Natural killer cell treated with Interleukin-12 subunit alpha and Interleukin-12 subunit beta and Interleukin-15 and Interleukin-18, amount 100 ng/mL, for 72 hours (primary cell): Measurements from ENCODE around the gene C18orf63. TPM values are rescaled to one million over a fixed set of nuclear protein-coding genes. Genes with fewer than 3 reads are reported as not detected.
A peak's percentile ranks its signal among the peaks of the same experiment; 100 is the strongest.

Experiments used
- ATAC-seq, 2 donors: fragments of 150-1000 bp; cut with Tn5 transposase in 1 of 2; sonication (Bioruptor Pico), chemical (Tn5 transposase) in 1 of 2; 2 replicates each; pipeline ENCODE4 v1.10.0; 2021
- DNase-seq: peaks from one replicate; pipeline ENCODE4 v3.0.0; 2022; ENCODE audit warnings: low spot score
- H3K27ac Mint-ChIP-seq, 2 donors: 1 replicate in 1 of 2; 2 replicates in 1 of 2; pipeline ENCODE4 v1.8.0; 2022; ENCODE audit warnings: mixed read lengths in 2 of 2, mild to moderate bottlenecking in 1 of 2, moderate library complexity in 1 of 2
- H3K27me3 Mint-ChIP-seq, 2 donors: 1 replicate in 1 of 2; 2 replicates in 1 of 2; pipeline ENCODE4 v1.8.0; 2022; ENCODE audit warnings: mixed read lengths in 2 of 2
- H3K36me3 Mint-ChIP-seq: one replicate; pipeline ENCODE4 v1.8.0; 2022; ENCODE audit warnings: mixed read lengths
- H3K4me1 Mint-ChIP-seq, 2 donors: 1 replicate in 1 of 2; 2 replicates in 1 of 2; pipeline ENCODE4 v1.8.0; 2022; ENCODE audit warnings: low read depth in 2 of 2, mixed read lengths in 2 of 2, mild to moderate bottlenecking in 1 of 2
- H3K4me3 Mint-ChIP-seq: one replicate; pipeline ENCODE4 v1.8.0; 2022; ENCODE audit warnings: mixed read lengths
- H3K9me3 Mint-ChIP-seq: 2 replicates; pipeline ENCODE4 v1.8.0; 2022; ENCODE audit warnings: mixed read lengths
- total RNA-seq, 2 donors: library from RNA; stranded (reverse); gene quantifications; one replicate each; pipeline ENCODE4 v1.2.3, GENCODE V29; 2022

The C18orf63 gene
- total RNA-seq, 2 donors from 2014 or later, result not detected

DNA sequence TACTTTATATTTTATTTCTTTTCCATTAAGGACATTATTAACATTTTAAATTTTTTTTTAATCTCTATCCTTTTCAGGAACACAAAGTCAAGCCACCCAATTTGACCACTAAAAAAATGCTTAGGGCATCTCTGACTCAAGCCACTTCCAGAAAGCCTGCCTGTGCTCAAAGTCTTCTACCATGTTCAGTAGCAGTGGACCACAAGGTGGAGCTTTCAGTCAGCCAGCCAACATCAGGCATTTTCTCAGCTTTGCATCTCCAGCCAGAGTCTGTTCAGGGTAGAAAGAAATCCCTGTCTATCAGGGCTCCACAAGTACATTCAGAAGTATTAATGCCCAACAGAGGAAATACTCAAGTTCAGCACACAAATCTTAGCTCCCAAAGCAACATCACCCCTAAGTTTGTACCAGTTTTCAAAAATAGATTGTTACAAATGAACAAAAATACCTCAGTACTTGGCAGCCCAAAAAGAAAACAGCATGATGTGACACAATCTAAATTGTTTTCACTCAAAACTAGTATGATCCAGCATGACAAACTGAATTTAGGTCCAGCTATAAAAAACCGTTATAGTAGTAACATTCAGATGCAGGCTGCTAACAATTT lies 37.6 kb downstream of the C18orf63 start:
- H3K36me3 Mint-ChIP-seq, result no peaks in the 10 kb centered on the region
- H3K27me3 Mint-ChIP-seq, result peaks cover 7 to 8% of the 10 kb centered on the region in 2 donors
- ATAC-seq, result no peak
- no peak overlapping the region for H3K4me3 Mint-ChIP-seq
- no peak overlapping the region for H3K27ac Mint-ChIP-seq
- DNase-seq, result no peak
- H3K4me1 Mint-ChIP-seq, result peaks cover 0 to 4% of the 10 kb centered on the region in 2 donors
- no peaks in the 10 kb centered on the region for H3K9me3 Mint-ChIP-seq

DNA sequence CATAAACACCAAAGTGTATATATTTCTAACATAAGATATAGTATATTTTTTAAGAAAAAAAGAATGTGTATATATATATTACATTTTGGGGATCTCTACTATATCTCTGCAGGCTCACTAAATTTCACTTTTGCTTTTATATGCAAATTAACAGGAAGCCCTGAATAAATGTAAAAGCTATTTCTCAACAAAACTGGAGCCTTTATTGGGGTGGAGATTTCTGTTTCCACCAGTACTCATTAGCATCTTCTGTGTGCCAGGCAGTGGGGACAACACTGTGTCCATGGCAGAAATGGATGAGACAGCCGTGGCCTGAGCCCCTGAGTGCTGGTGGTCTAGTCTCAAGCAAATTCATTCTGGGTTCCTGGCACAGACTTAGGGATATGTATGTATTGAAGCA lies 41.3 kb downstream of the C18orf63 start:
- Mint-ChIP-seq H3K27ac (no peak overlapping the region), H3K27me3 (peaks cover 8 to 19% of the 10 kb centered on the region in 2 donors), H3K9me3 (no peaks in the 10 kb centered on the region), H3K4me3 (no peak overlapping the region), H3K36me3 (no peaks in the 10 kb centered on the region), H3K4me1 (peaks cover 0 to 4% of the 10 kb centered on the region in 2 donors)
- DNase-seq, result no peak
- peak in 1 of 2 donors; percentile 43 for ATAC-seq

DNA sequence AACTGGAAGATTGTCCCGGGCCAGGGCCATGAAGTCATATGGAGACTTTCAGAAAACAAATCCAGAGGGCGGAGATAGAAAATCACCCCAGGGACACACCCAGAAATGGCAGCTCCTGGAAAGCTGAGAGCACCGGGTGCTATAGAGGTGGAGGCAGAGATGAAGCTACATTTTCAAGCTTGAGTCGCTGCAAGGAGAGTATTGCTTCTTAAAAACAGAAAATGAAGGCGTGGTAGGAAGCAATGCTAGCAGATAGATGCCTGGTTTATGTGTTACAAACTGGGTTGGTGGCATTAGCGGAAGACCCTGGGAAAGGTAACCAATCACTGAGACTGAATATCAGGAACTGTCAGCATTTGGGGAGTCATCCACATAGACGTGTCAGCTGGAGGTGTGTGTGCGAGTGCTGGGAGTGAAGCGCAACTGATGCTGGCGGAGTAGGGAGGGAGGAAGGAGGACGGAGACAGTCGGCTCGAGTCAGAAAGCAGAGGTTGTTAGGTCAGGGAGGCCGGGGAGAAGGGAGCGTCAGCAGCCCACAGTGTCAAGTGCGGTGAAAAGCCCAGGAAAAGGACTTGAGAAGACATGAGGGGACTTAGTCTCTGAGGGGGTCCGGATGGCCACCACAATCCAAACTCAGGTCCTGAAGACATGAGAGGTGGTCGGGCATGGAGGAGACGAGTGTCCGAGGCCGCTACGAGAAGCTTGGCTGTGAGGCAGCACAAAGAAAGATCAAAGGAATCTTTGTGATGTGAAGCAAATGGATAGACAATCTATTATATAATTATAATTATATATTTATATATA lies 45.4 kb downstream of the C18orf63 start:
- H3K27ac Mint-ChIP-seq, result no peak overlapping the region
- ATAC-seq (no peak), DNase-seq (no peak)
- no peaks in the 10 kb centered on the region for H3K9me3 Mint-ChIP-seq
- peak overlapping the region; percentile 23 for H3K4me3 Mint-ChIP-seq
- H3K27me3 Mint-ChIP-seq, result peaks cover 5 to 15% of the 10 kb centered on the region in 2 donors
- no peaks in the 10 kb centered on the region for H3K36me3 Mint-ChIP-seq
- peaks cover 0 to 4% of the 10 kb centered on the region in 2 donors for H3K4me1 Mint-ChIP-seq

DNA sequence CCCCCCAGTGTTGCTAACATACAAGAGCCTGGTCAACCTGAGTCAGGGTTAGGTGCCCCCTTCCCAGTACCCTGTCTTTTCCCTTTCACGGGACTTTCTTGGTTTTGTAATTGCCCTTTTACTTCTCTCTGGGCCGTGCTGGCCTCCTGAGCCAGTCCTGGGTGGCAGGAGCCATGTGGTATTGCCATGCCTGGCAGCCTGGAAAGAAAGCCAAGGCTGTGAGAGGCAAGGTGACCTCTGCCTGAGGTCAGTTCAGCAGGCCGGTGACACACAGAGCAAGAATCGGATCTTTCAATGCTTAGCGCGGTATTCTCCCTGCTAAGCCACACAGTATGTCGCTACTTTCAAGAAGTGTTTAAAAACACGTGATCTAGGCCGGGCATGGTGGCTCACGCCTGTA lies 52.3 kb downstream of the C18orf63 start:
- H3K27me3 Mint-ChIP-seq, result peaks cover 16 to 27% of the 10 kb centered on the region in 2 donors

DNA sequence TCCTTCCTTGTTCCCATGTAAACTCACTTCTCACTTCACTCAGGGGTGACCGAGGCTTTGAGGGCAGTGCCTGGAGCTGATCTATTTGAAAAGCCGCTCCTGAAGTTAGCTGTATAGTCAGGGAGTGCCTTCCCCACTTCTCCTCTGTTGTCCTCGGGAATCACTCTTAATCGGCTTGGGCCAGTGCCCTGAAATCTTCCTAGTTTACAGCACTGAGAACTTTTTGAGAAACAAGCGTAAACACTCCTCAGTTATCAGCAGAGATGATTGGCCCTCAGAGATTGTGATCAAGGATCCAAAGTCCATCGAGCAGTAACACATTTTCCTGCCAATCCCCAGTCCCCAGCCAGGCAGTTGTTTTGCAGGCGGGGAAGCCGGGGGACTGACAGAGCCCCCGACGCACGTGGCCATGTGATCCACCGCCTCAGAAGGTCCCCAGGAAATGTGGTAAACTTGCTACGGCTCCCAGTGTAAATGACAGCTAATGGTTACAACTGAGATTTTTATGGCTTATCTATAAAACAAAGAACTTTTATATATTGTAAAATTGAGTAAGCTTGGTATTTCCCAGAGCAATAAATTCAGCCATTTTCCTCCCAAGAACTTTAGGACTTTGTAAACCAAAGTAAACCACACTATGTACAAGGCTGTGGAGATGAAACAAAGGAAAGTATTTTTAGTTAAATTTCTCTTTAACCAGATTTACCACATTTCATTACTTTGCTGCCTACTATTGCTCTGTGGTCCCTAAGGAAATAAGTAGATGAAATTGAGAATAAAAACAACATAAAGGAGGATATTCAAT lies 53.5 kb downstream of the C18orf63 start:
- no peak overlapping the region for H3K4me3 Mint-ChIP-seq
- ATAC-seq, result no peak
- H3K36me3 Mint-ChIP-seq, result no peaks in the 10 kb centered on the region
- H3K27ac Mint-ChIP-seq, result no peak overlapping the region
- no peaks in the 10 kb centered on the region for H3K9me3 Mint-ChIP-seq
- peaks cover 16 to 27% of the 10 kb centered on the region in 2 donors for H3K27me3 Mint-ChIP-seq
- DNase-seq, result no peak
- peaks cover 0 to 7% of the 10 kb centered on the region in 2 donors for H3K4me1 Mint-ChIP-seq

More for the DNA sequence above, 52.3 kb downstream of the C18orf63 start:
- DNase-seq, result no peak
- Mint-ChIP-seq H3K27ac (no peak overlapping the region), H3K4me3 (no peak overlapping the region), H3K4me1 (peaks cover 0 to 7% of the 10 kb centered on the region in 2 donors), H3K9me3 (no peaks in the 10 kb centered on the region), H3K36me3 (no peaks in the 10 kb centered on the region)
- peak in 1 of 2 donors; percentile 24 for ATAC-seq

DNA sequence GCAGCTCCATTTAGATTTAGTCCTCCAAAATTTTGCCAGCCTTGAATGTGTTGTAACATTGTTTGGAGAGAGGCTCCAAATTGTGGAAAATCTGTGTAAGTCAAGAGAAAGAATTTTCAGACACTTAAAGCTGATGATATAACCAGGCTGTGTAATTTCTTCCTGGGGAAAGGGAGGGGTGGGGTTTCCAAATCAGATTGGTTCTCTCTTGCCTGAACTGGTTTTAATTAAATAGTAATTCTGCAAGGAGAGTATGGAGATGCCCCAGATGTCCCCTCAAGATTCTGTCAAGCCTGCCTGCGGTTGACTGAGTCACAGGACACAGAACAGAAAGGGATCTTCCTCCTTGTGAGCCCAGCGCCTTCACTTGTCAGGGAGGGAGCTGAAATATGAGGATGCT lies 54.5 kb downstream of the C18orf63 start:
- DNase-seq, result no peak
- Mint-ChIP-seq H3K9me3 (no peaks in the 10 kb centered on the region), H3K4me3 (no peak overlapping the region), H3K27ac (no peak overlapping the region), H3K36me3 (no peaks in the 10 kb centered on the region), H3K27me3 (peaks cover 16 to 27% of the 10 kb centered on the region in 2 donors), H3K4me1 (peaks cover 0 to 7% of the 10 kb centered on the region in 2 donors)
- ATAC-seq, result no peak

DNA sequence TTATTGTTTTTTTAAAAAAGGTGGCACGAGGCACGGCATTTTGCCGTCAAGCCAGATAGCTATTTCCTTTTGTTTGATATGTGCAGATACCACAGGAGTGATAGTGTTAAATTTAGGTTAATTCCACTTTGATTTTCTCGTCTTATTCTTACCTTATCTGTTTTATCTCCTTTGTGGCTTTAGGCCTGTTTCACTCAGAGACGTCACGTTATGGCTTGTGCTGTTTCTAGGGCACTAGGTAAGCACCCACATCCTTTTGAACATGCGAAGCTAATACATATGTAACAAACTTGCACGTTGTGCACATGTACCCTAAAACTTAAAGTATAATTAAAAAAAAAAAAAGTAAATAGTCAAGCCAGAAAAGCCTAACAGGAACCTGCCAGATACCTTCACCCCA lies 57.8 kb downstream of the C18orf63 start:
- no peak overlapping the region for H3K27ac Mint-ChIP-seq
- no peaks in the 10 kb centered on the region for H3K9me3 Mint-ChIP-seq
- no peaks in the 10 kb centered on the region for H3K36me3 Mint-ChIP-seq
- no peak overlapping the region for H3K4me3 Mint-ChIP-seq
- peaks cover 0 to 7% of the 10 kb centered on the region in 2 donors for H3K4me1 Mint-ChIP-seq
- DNase-seq (no peak), ATAC-seq (no peak)
- peaks cover 14 to 27% of the 10 kb centered on the region in 2 donors for H3K27me3 Mint-ChIP-seq

DNA sequence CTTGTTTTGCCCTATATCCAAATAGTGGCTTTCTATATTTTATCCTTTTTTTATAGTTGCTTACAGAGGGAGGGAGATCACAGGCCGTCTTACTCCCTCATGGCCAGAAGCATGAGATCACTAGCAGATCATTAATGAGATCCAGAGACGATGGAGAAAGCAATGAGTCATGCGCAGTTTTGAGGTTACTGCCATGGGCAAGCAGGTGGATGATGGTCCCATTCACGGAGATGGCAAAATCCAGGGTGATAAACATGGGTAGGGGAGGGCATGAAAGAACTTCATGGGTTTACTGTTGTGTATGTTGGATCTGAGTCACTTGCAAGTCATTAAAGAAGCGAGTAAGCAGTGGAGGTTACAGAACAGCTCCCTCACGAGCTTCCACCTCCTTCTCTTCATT lies 60.4 kb downstream of the C18orf63 start:
- Mint-ChIP-seq H3K27ac (no peak overlapping the region), H3K27me3 (peaks cover 12 to 15% of the 10 kb centered on the region in 2 donors), H3K4me3 (no peak overlapping the region), H3K9me3 (no peaks in the 10 kb centered on the region), H3K36me3 (no peaks in the 10 kb centered on the region), H3K4me1 (peaks cover 0 to 7% of the 10 kb centered on the region in 2 donors)
- no peak for ATAC-seq
- DNase-seq, result no peak

DNA sequence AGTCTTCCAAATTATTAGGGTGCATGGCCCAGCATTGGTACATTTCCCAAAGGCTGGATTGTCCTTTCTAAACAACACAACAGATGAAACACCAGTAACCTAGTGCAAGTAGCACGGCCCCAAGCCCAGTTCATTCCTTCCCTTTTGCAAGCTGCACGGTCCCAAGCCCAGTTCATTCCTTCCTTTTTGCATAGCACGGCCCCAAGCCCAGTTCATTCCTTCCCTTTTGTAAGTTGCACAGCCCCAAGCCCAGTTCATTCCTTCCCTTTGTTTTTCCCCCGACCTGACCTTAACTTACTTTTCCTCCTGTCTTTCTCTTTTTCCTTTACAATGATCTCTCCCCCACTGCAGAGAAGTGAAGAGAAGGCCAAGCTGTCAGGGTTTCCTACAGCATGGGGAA lies 60.9 kb downstream of the C18orf63 start:
- ATAC-seq, result no peak
- H3K36me3 Mint-ChIP-seq, result no peaks in the 10 kb centered on the region
- no peaks in the 10 kb centered on the region for H3K9me3 Mint-ChIP-seq
- peaks cover 9 to 10% of the 10 kb centered on the region in 2 donors for H3K27me3 Mint-ChIP-seq
- peaks cover 0 to 7% of the 10 kb centered on the region in 2 donors for H3K4me1 Mint-ChIP-seq
- no peak for DNase-seq
- H3K4me3 Mint-ChIP-seq, result no peak overlapping the region
- H3K27ac Mint-ChIP-seq, result no peak overlapping the region

DNA sequence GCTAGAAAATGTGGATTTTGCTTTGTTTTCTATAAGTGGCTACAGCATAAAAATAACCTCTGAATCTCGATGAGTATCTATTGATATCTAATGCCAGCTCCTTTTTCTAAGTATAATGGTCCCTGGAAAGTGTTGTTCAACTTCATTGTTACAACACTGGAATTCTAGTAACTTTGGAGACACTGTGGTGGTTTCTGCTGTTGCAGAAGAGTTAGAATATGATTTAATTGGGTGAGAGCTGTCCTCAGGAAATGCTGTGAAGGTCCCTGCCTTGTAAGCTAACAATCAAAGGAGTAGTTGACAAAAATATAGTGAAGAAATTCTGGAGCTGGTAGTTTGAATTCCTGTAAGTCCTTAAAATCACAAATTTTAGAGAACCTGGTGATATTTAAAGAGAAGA lies 62.1 kb downstream of the C18orf63 start:
- H3K9me3 Mint-ChIP-seq, result no peaks in the 10 kb centered on the region
- H3K36me3 Mint-ChIP-seq, result no peaks in the 10 kb centered on the region
- DNase-seq (no peak), ATAC-seq (no peak)
- H3K4me3 Mint-ChIP-seq, result no peak overlapping the region
- H3K27me3 Mint-ChIP-seq, result peaks cover 0 to 2% of the 10 kb centered on the region in 2 donors
- H3K27ac Mint-ChIP-seq, result no peak overlapping the region
- no peaks in the 10 kb centered on the region for H3K4me1 Mint-ChIP-seq

DNA sequence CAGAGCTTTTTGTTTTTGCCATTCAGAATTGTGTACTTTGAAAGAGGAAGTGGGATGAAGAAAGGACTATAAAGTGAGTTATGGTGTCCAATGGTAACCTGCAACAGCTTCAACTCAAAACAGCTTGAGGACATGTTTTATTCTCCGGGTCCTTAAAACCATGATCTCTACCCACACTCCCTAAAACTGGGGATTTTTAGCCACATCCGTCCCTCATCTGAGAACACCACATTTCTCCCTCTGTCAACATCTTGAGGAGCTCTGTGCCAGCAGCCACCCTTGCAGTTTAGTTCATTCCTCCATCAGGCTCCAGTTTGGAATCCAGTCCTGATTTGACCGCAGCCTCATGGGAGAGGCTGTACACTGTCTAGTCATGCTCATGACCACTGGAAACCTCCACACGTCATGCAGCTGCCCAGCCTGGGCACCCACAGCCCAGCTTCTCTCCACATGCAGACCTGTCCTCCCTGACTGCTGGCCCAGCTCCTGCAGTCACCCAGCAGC lies 62.6 kb downstream of the C18orf63 start:
- DNase-seq (no peak), ATAC-seq (peak; percentile 20 to 50)
- Mint-ChIP-seq H3K4me3 (no peak overlapping the region), H3K4me1 (no peaks in the 10 kb centered on the region), H3K27ac (no peak overlapping the region), H3K27me3 (peaks cover 0 to 2% of the 10 kb centered on the region in 2 donors), H3K9me3 (no peaks in the 10 kb centered on the region), H3K36me3 (no peaks in the 10 kb centered on the region)

DNA sequence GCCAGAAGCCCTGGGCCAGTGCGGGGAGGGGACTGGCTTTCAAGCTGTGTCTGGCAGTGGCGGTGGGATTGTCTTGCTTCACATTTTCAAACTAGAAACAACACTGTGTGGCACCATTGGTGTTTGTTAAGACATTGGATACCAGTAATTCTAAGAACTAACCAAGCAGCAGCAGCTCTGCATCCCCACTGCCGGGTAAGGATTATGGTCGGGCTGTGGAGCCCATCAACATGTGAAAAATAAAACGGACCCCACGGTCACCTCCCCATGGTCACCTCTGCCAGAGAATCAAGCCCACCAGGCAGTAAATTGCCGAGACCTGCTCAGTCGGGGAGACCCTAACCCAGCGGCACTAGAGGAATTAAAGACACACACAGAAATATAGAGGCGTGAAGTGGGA lies 65.3 kb downstream of the C18orf63 start:
- no peaks in the 10 kb centered on the region for H3K9me3 Mint-ChIP-seq
- ATAC-seq (no peak), DNase-seq (no peak)

DNA sequence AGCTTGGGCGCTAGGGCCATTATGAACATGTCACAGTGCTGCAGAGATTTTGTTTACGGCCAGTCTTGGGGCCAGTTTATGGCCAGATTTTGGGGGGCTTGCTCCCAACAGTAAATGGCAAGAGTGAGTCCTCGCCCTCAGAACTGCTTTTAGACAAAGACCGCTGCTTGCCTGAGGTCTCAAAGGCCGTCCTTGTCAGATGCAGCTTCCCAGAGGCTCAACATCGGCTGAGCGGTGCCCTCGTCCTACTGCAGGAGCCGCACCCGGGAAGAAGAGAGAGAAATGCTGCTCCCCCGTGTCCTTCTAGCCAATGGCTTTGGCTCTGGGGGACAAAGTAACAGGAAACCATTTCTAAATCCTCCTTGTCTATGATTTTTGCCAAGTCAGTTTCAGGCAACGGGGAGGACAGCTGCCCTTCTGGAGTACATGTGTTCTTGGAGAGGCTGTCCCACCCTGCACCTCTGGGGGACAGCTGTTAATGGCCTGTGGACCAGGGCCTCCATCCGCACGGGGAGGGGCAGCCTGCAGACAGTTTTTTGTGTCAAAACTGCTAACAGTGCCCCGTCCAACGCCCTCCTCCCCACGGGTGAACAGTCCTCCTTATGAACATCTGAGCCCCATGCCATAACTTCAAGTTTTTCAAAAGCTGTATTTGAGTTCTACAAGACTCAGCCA lies 66.1 kb downstream of the C18orf63 start:
- peaks cover 0 to 2% of the 10 kb centered on the region in 2 donors for H3K27me3 Mint-ChIP-seq
- no peak for DNase-seq
- H3K36me3 Mint-ChIP-seq, result no peaks in the 10 kb centered on the region
- H3K4me1 Mint-ChIP-seq, result no peaks in the 10 kb centered on the region
- no peak overlapping the region for H3K4me3 Mint-ChIP-seq
- no peak for ATAC-seq
- no peaks in the 10 kb centered on the region for H3K9me3 Mint-ChIP-seq
- H3K27ac Mint-ChIP-seq, result no peak overlapping the region

More for the DNA sequence above, 65.3 kb downstream of the C18orf63 start:
- Mint-ChIP-seq H3K4me1 (no peaks in the 10 kb centered on the region), H3K27me3 (peaks cover 0 to 2% of the 10 kb centered on the region in 2 donors), H3K4me3 (no peak overlapping the region), H3K27ac (no peak overlapping the region), H3K36me3 (no peaks in the 10 kb centered on the region)
